Measurements from ENCODE around the gene NF2.

The NF2 gene

DNA sequence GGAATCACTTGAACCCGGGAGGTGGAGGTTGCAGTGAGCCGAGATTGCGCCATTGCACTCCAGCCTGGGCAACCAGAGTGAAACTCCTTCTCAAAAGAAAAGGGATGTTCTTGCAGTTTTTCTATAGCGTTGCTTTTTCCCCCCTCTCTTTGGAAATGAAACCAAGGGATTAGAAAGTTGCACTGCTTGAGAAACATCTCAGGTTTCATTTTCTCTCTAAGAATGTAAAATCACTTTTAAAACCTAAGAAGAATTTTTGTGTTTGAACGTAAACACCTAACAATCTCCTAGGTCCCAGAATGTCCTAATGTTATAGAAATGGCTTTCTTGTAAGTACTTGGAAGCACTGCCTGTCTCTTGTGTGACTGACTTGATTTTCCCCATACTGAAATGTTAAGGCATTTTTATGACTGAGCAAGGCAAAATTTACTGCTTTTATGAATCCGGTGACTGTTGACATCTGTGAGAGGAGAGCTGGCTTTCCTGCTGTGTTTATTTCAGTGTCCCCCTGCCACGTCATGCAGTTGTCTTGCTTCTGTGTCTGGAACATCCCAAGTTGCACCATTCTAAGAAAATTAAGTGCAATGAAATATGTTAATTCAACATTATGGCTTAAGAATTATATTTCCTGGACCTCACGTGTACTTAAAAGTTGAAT lies 37.7 kb downstream of the NF2 start:
- Histone ChIP-seq H2AFZ (ENCODE audit: low read length) (no peak overlapping the region), H3K4me1 (ENCODE audit: insufficient read depth, low read length, poor library complexity, severe bottlenecking) (peaks cover 37% of the 10 kb centered on the region), H3K9ac (ENCODE audit: low read depth, low read length, poor library complexity, severe bottlenecking) (peak overlapping the region; percentile 6), H3K9me2 (replicated peaks; ENCODE audit: low read depth, low read length) (no peaks in the 10 kb centered on the region), H3F3A (ENCODE audit: low read depth) (peaks cover 19% of the 10 kb centered on the region; the same call in 1 of the 2 replicates), H4K20me1 (ENCODE audit: insufficient read depth, low read length, poor library complexity, severe bottlenecking) (peaks cover 2% of the 10 kb centered on the region), H3K4me2 (ENCODE audit: low read depth, low read length, poor library complexity, severe bottlenecking) (peak overlapping the region; percentile 71), H3K9me3 (ENCODE audit: insufficient read depth, low read depth, low read length) (no peaks in the 10 kb centered on the region), H3K27me3 (ENCODE audit: insufficient read depth, low read length, poor library complexity, severe bottlenecking) (no peaks in the 10 kb centered on the region), H3K4me3 (ENCODE audit: low read length, poor library complexity, severe bottlenecking) (peak overlapping the region; percentile 58), H3K79me2 (ENCODE audit: insufficient read depth, low read length) (peaks cover 14% of the 10 kb centered on the region), H3K36me3 (ENCODE audit: insufficient read depth, low read length) (peaks cover 32% of the 10 kb centered on the region)
- TF ChIP-seq, protein P1, sequence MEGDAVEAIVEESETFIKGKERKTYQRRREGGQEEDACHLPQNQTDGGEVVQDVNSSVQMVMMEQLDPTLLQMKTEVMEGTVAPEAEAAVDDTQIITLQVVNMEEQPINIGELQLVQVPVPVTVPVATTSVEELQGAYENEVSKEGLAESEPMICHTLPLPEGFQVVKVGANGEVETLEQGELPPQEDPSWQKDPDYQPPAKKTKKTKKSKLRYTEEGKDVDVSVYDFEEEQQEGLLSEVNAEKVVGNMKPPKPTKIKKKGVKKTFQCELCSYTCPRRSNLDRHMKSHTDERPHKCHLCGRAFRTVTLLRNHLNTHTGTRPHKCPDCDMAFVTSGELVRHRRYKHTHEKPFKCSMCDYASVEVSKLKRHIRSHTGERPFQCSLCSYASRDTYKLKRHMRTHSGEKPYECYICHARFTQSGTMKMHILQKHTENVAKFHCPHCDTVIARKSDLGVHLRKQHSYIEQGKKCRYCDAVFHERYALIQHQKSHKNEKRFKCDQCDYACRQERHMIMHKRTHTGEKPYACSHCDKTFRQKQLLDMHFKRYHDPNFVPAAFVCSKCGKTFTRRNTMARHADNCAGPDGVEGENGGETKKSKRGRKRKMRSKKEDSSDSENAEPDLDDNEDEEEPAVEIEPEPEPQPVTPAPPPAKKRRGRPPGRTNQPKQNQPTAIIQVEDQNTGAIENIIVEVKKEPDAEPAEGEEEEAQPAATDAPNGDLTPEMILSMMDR (conservative IDR thresholded peaks at IDR 0.05; ENCODE audit: low read length): no peak
- no peak for TF ChIP-seq EZH2phosphoT487 (IDR thresholded peaks at IDR 0.05; ENCODE audit: borderline replicate concordance)

DNA sequence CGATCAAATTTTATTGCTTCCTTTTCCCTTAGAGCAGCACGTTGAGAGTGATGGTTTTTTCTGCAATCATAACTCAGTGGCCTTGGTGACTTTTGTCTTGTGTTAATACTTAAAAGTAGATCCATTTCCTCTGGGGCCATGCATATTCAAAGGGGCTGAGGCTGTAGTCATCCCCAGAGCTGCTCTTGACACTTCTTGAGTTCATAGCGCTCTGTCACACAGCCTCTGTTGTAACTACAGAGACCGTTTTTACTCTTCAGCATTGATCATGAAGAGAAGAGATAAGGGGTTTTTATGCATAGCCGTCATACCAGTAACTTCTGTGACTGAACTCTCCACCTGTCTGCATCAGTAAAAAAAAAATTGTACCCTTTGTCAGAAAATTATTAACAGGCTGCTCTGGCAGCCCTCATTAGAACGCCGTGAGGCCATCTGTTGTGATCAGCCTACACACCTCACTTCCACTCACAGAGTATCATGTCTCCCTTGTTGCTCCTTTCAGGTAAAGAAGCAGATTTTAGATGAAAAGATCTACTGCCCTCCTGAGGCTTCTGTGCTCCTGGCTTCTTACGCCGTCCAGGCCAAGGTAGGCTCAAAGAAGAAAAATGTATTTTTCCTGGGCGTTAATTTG lies 38.4 kb downstream of the NF2 start:
- H3K4me3 ChIP-seq (ENCODE audit: low read length, poor library complexity, severe bottlenecking): peak overlapping the region; percentile 58
- peak overlapping the region; percentile 45 for H3K9ac ChIP-seq (ENCODE audit: low read depth, low read length, poor library complexity, severe bottlenecking)
- peaks cover 35% of the 10 kb centered on the region for H3K36me3 ChIP-seq (ENCODE audit: insufficient read depth, low read length)
- no peak overlapping the region for H2AFZ ChIP-seq (ENCODE audit: low read length)
- TF ChIP-seq, protein P1 (conservative IDR thresholded peaks at IDR 0.05; ENCODE audit: low read length): 0 out of 2 replicates have a peak, but pooled peaks have one; percentile 12
- no peak for TF ChIP-seq EZH2phosphoT487 (IDR thresholded peaks at IDR 0.05; ENCODE audit: borderline replicate concordance)
- peaks cover 37% of the 10 kb centered on the region for H3K4me1 ChIP-seq (ENCODE audit: insufficient read depth, low read length, poor library complexity, severe bottlenecking)
- no peaks in the 10 kb centered on the region for H3K9me2 ChIP-seq (replicated peaks; ENCODE audit: low read depth, low read length)
- no peaks in the 10 kb centered on the region for H3K27me3 ChIP-seq (ENCODE audit: insufficient read depth, low read length, poor library complexity, severe bottlenecking)
- peaks cover 19% of the 10 kb centered on the region; the same call in 1 of the 2 replicates for H3F3A ChIP-seq (ENCODE audit: low read depth)
- no peaks in the 10 kb centered on the region for H4K20me1 ChIP-seq (ENCODE audit: insufficient read depth, low read length, poor library complexity, severe bottlenecking)
- H3K4me2 ChIP-seq (ENCODE audit: low read depth, low read length, poor library complexity, severe bottlenecking): peak overlapping the region; percentile 71
- H3K79me2 ChIP-seq (ENCODE audit: insufficient read depth, low read length): peaks cover 8% of the 10 kb centered on the region; the same call in 1 of the 2 replicates
- H3K9me3 ChIP-seq (ENCODE audit: insufficient read depth, low read depth, low read length): no peaks in the 10 kb centered on the region

DNA sequence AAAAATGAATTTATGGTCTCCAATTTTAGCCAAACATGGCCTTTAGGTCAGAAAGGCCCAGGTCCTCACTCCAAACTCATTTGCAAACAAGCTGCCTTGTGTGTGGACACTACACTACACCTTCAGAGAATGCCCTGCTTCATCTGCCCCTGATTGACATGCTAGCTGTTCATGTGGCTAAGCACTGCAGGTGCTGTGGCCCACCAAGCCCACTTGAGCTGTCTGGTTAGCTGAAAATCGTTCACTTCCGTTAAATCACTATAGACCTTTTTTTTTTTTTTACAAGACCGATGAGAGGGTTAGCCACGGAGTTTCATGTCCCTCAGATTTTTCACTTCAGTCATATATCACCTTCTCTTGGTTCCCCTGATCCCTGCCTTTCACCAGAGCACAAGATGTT lies 39.3 kb downstream of the NF2 start:
- Histone ChIP-seq H3K9ac (ENCODE audit: low read depth, low read length, poor library complexity, severe bottlenecking) (peak overlapping the region; percentile 45), H3K4me2 (ENCODE audit: low read depth, low read length, poor library complexity, severe bottlenecking) (peak overlapping the region; percentile 71), H3K9me2 (replicated peaks; ENCODE audit: low read depth, low read length) (no peaks in the 10 kb centered on the region), H2AFZ (ENCODE audit: low read length) (no peak overlapping the region), H3K79me2 (ENCODE audit: insufficient read depth, low read length) (peaks cover 8% of the 10 kb centered on the region; the same call in 1 of the 2 replicates), H3K9me3 (ENCODE audit: insufficient read depth, low read depth, low read length) (no peaks in the 10 kb centered on the region), H3F3A (ENCODE audit: low read depth) (peaks cover 19% of the 10 kb centered on the region; the same call in 1 of the 2 replicates), H3K27me3 (ENCODE audit: insufficient read depth, low read length, poor library complexity, severe bottlenecking) (no peaks in the 10 kb centered on the region), H3K4me1 (ENCODE audit: insufficient read depth, low read length, poor library complexity, severe bottlenecking) (peaks cover 37% of the 10 kb centered on the region), H3K4me3 (ENCODE audit: low read length, poor library complexity, severe bottlenecking) (peak overlapping the region; percentile 58), H3K36me3 (ENCODE audit: insufficient read depth, low read length) (peaks cover 32% of the 10 kb centered on the region), H4K20me1 (ENCODE audit: insufficient read depth, low read length, poor library complexity, severe bottlenecking) (no peaks in the 10 kb centered on the region)
- TF ChIP-seq, protein P1 (conservative IDR thresholded peaks at IDR 0.05; ENCODE audit: low read length): no peak
- no peak for TF ChIP-seq EZH2phosphoT487 (IDR thresholded peaks at IDR 0.05; ENCODE audit: borderline replicate concordance)
